RWPE1 (cell line): ENCODE results near the gene LGR6.

Source experiments
- CTCF ChIA-PET: fragments of 350-600 bp; sonication (Branson Sonifier 250); formaldehyde crosslinking; extraction: SDS; loops from one replicate; lab custom pipeline; 2021; lab: Yijun Ruan, JAX
- POLR2A ChIA-PET: fragments of 400-600 bp; formaldehyde crosslinking; extraction: SDS; loops from one replicate; lab custom pipeline; 2020; ENCODE audit warnings: antibody characterized with exemption; ENCODE audit not compliant: low non-redundant PET; lab: Yijun Ruan, JAX
- DNase-seq: peaks from one replicate; pipeline ENCODE4 v3.0.0; 2012; ENCODE audit warnings: low spot score
- H3K27ac ChIP-seq: fragments of 450-650 bp; 2 replicates; pipeline ENCODE4 v1.5.1; 2017
- TF ChIP-seq, protein P1 (sequence below): fragments of 450-650 bp; conservative IDR thresholded peaks from 2 replicates; pipeline ENCODE4 v1.5.1; 2017; ENCODE audit warnings: low read depth, mild to moderate bottlenecking

LGR6 gene

DNA sequence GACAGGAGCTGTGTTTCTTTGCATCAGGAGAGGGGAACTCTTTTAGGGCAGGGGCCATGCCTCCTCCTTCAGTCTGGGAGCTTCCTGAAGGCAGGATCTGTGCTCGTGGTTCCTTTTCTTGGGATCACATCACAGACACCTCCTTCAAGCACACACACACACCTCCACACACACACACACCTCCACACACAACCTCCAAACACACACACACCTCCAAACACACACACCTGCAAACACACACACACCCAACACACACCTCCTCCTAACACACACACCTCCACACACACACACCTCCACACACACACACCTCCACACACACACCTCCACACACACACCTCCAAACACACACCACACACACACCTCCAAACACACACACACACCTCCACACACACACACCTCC, 10.5 kb downstream of the LGR6 start:
- TF ChIP-seq, protein P1, sequence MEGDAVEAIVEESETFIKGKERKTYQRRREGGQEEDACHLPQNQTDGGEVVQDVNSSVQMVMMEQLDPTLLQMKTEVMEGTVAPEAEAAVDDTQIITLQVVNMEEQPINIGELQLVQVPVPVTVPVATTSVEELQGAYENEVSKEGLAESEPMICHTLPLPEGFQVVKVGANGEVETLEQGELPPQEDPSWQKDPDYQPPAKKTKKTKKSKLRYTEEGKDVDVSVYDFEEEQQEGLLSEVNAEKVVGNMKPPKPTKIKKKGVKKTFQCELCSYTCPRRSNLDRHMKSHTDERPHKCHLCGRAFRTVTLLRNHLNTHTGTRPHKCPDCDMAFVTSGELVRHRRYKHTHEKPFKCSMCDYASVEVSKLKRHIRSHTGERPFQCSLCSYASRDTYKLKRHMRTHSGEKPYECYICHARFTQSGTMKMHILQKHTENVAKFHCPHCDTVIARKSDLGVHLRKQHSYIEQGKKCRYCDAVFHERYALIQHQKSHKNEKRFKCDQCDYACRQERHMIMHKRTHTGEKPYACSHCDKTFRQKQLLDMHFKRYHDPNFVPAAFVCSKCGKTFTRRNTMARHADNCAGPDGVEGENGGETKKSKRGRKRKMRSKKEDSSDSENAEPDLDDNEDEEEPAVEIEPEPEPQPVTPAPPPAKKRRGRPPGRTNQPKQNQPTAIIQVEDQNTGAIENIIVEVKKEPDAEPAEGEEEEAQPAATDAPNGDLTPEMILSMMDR, result no peak
- peak overlapping the region; percentile 42; the same call in 1 of the 2 replicates for H3K27ac ChIP-seq
- ChIA-PET CTCF (interaction anchor here (0.8 to 1.0 kb wide), 2 partner anchors 11 to 70 kb away, joined by 3 to 8 read pairs; partner anchors contain the start of gene LGR6), POLR2A (no interaction called here)
- no peak for DNase-seq

- ChIA-PET POLR2A (no interaction called here), CTCF (interaction anchor here (0.6 to 1.4 kb wide), 3 partner anchors 9 to 1726 kb away, joined by 4 to 5 read pairs (median 5); partner anchors contain the start of gene LGR6)
- no peak overlapping the region for H3K27ac ChIP-seq
- TF ChIP-seq, protein P1, result no peak; the same call in 1 of the 2 replicates
- DNase-seq, result no peak
Measured at GRCh38 chr1:202205523-202206190, 12.1 kb downstream of the LGR6 start.

DNA sequence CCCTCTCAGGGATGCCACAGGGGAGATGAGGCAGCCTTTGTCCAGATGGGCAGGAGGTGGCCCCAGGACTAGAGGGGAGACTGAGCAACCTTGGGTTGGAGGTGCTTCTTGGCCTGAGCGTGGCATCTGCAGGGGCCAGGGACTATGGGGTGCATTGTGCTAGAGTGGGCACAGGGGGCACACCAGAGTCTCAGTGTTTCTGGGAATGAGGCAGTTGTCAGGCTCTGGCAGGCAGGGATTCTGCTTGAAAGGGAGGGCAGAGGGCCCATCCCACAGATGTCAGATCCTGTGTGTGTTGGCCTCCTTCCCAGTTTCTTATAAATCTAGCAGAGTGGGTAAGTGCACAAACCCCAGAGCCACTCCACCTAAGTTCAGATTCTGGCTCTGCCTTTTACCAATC, 13.7 kb downstream of the LGR6 start:
- ChIA-PET CTCF (no interaction called here), POLR2A (no interaction called here)
- TF ChIP-seq, protein P1, result peak; percentile 14; the same call in 1 of the 2 replicates
- DNase-seq, result no peak
- H3K27ac ChIP-seq, result peak overlapping the region; percentile 65

DNA sequence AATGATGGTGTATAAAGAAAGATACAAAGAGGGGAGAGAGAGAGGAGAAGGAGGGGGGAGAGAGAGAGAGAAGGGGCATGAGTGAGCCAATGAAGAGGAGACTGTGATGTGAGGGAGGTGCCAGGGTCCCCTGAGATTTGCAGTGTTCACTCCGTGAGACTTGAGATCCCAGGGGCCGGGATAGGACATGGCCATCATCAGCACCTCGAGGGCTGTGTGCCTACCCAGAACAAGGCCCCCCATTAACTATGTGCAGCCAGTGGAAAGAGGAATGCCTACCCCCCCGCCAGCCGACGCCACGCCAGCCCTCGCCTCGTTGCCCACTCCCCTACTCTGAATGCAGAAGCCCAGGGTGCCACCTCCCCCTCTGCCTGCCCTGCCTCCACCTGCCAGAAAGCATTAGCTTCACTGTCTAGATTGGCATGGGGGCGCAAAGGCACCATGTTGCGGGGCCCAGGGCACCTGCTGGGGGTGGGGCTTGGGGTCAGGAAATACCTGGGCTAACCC, 14.8 kb downstream of the LGR6 start:
- no peak for DNase-seq
- CTCF ChIA-PET, result interaction anchor here (0.6 to 2.8 kb wide), 4 partner anchors 15 to 1064 kb away, joined by 3 to 16 read pairs (median 3); partner anchors contain the start of gene LGR6
- POLR2A ChIA-PET, result no interaction called here
- no peak overlapping the region; the same call in 1 of the 2 replicates for H3K27ac ChIP-seq
- TF ChIP-seq, protein P1, result no peak

DNA sequence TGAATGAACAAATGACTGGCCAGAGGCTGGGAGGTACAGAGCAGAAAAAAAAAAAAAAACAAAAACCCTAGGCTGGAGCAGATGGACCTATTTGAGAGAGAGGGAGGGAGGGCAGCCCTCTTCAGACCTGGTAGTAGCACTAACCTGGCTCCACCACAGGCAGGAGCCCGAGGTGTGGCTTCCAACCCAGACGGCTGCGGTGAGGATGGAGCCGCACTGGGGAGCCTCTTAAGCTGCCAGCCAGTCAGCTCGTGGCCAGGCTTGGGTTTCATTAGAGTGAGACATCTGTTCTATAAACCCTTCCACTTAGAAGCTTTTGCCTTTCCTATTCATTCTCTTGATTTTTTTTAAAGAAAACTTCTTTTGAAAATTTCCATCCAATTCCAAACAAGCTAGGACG, 16.8 kb downstream of the LGR6 start:
- peak overlapping the region; percentile 19; the same call in 1 of the 2 replicates for H3K27ac ChIP-seq
- CTCF ChIA-PET, result interaction anchor here (0.5 to 2.8 kb wide), 14 partner anchors 11 to 317 kb away, joined by 3 to 16 read pairs (median 4); partner anchors contain the start of gene LGR6
- no peak for DNase-seq
- TF ChIP-seq, protein P1, result peak; percentile 44
- POLR2A ChIA-PET, result no interaction called here

- no peak for DNase-seq
- TF ChIP-seq, protein P1, result no peak
- H3K27ac ChIP-seq, result peak overlapping the region; percentile 19; the same call in 1 of the 2 replicates
- ChIA-PET CTCF (interaction anchor here (0.5 to 2.8 kb wide), 14 partner anchors 11 to 317 kb away, joined by 3 to 16 read pairs (median 4); partner anchors contain the start of gene LGR6), POLR2A (no interaction called here)
Measured at GRCh38 chr1:202210969-202211368, 17.4 kb downstream of the LGR6 start.
